ENCODE data around the gene NME1.

DNA sequence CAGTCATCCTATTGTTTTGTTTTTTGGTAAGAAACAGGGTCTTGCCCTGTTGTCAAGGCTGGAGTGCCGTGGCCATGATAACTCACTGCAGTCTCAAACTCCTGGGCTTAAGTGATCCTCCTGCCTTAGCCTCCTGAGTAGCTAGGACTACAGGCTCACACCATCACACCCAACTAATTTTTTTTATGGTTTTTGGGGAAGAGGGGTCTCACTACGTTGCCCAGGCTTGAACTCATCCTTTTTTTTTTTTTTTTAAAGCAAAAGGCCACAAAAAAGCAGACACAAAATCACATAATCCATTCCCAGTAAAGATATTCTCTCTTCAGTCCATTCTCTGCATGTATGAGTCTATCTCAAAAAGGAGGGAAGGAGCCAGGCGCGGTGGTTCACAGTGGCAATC is 38.2 kb upstream of the NME1 start:
- TF ChIP-seq POLR2A (IDR thresholded peaks at IDR 0.05) (no peak), CTCF (IDR thresholded peaks at IDR 0.05 in 4 of 5, conservative IDR thresholded peaks at IDR 0.05 in 1 of 5) (no peak)

Data from gastrocnemius medialis (tissue), 4 donors.